ENCODE data around the gene BBX. TPM values are rescaled to one million over a fixed set of nuclear protein-coding genes. Genes with fewer than 3 reads are reported as not detected.

BBX gene
- total and polyA plus RNA-seq, 4 donors = 10.0 to 77.8 (median 45.0) TPM

DNA sequence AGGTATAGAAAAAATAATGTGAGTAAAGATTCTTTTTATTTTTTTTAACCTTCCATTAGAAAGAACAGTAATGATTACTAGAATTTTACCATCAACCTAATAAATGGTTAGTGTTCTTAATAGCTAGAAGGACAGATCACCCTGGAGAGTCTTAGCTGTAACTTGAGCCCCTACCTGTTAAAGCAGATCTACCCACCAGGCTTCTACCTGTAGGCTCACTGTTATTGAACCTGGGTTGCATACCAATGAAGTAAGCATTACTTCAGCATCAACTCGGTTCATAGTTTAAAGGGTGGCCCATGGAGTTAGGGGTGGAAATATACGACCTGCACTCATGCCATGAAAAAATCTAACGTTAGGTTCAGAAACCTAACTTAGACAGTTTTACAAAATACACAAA, 280.4 kb downstream of the BBX start:
- H3K27me3 ChIP-seq (ENCODE audit: control insufficient read depth in 1 of 2, insufficient read depth in 2 of 2, low read length in 1 of 2) = no peaks in the 10 kb centered on the region
- H3K4me3 ChIP-seq (ENCODE audit: low read length in 2 of 2) = no peak overlapping the region
- H3K36me3 ChIP-seq (ENCODE audit: control insufficient read depth in 1 of 2, insufficient read depth in 2 of 2, low read length in 1 of 2) = peaks cover 9 to 17% of the 10 kb centered on the region in 2 donors
- no peak overlapping the region for H3K27ac ChIP-seq (ENCODE audit: low read depth in 1 of 2, low read length in 2 of 2)
- WGBS, 2 donors = 87 to 88% methylated on average over 3 of the region's 3 CpGs
- peaks cover 0 to under 1% of the 10 kb centered on the region in 2 donors for H3K4me1 ChIP-seq (ENCODE audit: control insufficient read depth in 1 of 2, insufficient read depth in 2 of 2, low read length in 2 of 2)
- no peak for DNase-seq
- intact Hi-C loops (cut with DNase I) = no loop called here
- no peaks in the 10 kb centered on the region for H3K9me3 ChIP-seq (ENCODE audit: control insufficient read depth, low read length)
- no peak for ATAC-seq (ENCODE audit: low FRiP score)

- intact Hi-C loops (cut with DNase I) = no loop called here
- 97 to 98% methylated on average over 2 of the region's 2 CpGs for WGBS, 2 donors
- ATAC-seq (ENCODE audit: low FRiP score) = no peak
Measured at GRCh38 chr3:107806021-107806420, 283.3 kb downstream of the BBX start.

GRCh38 chr3:107806536-107806935, 283.8 kb downstream of the BBX start:
- Histone ChIP-seq H3K27me3 (ENCODE audit: control insufficient read depth in 1 of 2, insufficient read depth in 2 of 2, low read length in 1 of 2) (no peaks in the 10 kb centered on the region), H3K36me3 (ENCODE audit: control insufficient read depth in 1 of 2, insufficient read depth in 2 of 2, low read length in 1 of 2) (peaks cover 6 to 16% of the 10 kb centered on the region in 2 donors), H3K9me3 (ENCODE audit: control insufficient read depth, low read length) (no peaks in the 10 kb centered on the region), H3K27ac (ENCODE audit: low read depth in 1 of 2, low read length in 2 of 2) (no peak overlapping the region), H3K4me3 (ENCODE audit: low read length in 2 of 2) (no peak overlapping the region), H3K4me1 (ENCODE audit: control insufficient read depth in 1 of 2, insufficient read depth in 2 of 2, low read length in 2 of 2) (no peaks in the 10 kb centered on the region)
- 95 to 98% methylated on average over 3 of the region's 3 CpGs for WGBS, 2 donors
- DNase-seq = no peak
- no peak for ATAC-seq (ENCODE audit: low FRiP score)
- intact Hi-C loops (cut with DNase I) = no loop called here

More at GRCh38 chr3:107806021-107806420, 283.3 kb downstream of the BBX start:
- H3K36me3 ChIP-seq (ENCODE audit: control insufficient read depth in 1 of 2, insufficient read depth in 2 of 2, low read length in 1 of 2) = peaks cover 9 to 18% of the 10 kb centered on the region in 2 donors
- no peaks in the 10 kb centered on the region for H3K27me3 ChIP-seq (ENCODE audit: control insufficient read depth in 1 of 2, insufficient read depth in 2 of 2, low read length in 1 of 2)
- no peaks in the 10 kb centered on the region for H3K9me3 ChIP-seq (ENCODE audit: control insufficient read depth, low read length)
- H3K4me1 ChIP-seq (ENCODE audit: control insufficient read depth in 1 of 2, insufficient read depth in 2 of 2, low read length in 2 of 2) = no peaks in the 10 kb centered on the region
- H3K27ac ChIP-seq (ENCODE audit: low read depth in 1 of 2, low read length in 2 of 2) = no peak overlapping the region
- no peak overlapping the region for H3K4me3 ChIP-seq (ENCODE audit: low read length in 2 of 2)
- no peak for DNase-seq

DNA sequence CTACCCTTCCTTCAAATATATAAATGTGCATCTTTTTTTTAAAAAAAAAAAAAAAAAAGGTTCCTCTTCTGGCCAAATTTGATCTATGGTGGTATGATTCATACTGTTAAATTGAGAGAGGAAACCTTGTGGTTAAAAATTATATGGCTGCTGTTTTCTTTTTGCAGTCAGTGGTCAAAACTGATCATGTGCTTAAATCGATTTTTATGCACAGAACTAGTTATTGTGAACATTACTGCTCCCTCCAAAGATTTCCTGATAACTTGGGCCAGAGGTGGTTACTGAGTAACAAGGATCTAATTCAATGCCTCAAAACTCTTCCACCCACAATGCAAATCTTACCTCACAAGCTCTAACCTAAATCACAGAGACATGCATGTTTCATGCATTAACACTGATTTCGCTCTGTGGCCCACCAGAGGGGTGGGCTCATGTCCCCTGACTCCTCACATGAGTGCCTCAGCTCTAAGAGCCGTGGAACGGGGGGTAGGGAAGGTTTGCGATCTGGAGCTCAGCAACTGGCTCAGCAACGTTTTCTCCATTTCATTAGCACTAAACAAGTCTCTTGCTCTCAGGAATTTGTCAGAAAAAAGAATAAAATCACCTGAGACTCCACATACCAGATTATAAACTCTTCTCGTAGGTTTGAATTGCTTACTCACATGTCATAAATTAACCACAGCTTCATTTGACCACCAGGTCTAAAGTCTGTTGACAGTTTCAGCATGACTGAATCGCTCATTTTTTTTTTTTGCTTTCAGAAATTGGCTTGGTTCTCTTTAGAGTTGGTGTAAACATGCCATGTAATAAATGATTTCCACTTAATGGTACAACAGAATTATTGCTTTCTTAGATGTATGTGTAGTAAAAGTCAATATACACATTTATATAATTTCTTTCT, 287.7 kb downstream of the BBX start:
- intact Hi-C loops (cut with DNase I) = loop anchor here in 1 of 2 donors (10.0 kb wide), 1 partner anchor 114 kb away; no protein-coding TSS in a partner anchor
- Histone ChIP-seq H3K4me3 (ENCODE audit: low read length in 2 of 2) (no peak overlapping the region), H3K27me3 (ENCODE audit: control insufficient read depth in 1 of 2, insufficient read depth in 2 of 2, low read length in 1 of 2) (no peaks in the 10 kb centered on the region), H3K27ac (ENCODE audit: low read depth in 1 of 2, low read length in 2 of 2) (no peak overlapping the region), H3K9me3 (ENCODE audit: control insufficient read depth, low read length) (no peaks in the 10 kb centered on the region), H3K4me1 (ENCODE audit: control insufficient read depth in 1 of 2, insufficient read depth in 2 of 2, low read length in 2 of 2) (no peaks in the 10 kb centered on the region), H3K36me3 (ENCODE audit: control insufficient read depth in 1 of 2, insufficient read depth in 2 of 2, low read length in 1 of 2) (peaks cover under 1 to 7% of the 10 kb centered on the region in 2 donors)
- 89 to 90% methylated on average over 8 of the region's 8 CpGs for WGBS, 2 donors
- no peak for ATAC-seq (ENCODE audit: low FRiP score)
- no peak for DNase-seq

- H3K27me3 ChIP-seq (ENCODE audit: control insufficient read depth in 1 of 2, insufficient read depth in 2 of 2, low read length in 1 of 2) = no peaks in the 10 kb centered on the region
- H3K36me3 ChIP-seq (ENCODE audit: control insufficient read depth in 1 of 2, insufficient read depth in 2 of 2, low read length in 1 of 2) = peaks cover 0 to 2% of the 10 kb centered on the region in 2 donors
- 86 to 87% methylated on average over 1 of the region's 1 CpG for WGBS, 2 donors
- no peak overlapping the region for H3K27ac ChIP-seq (ENCODE audit: low read depth in 1 of 2, low read length in 2 of 2)
- no peaks in the 10 kb centered on the region for H3K9me3 ChIP-seq (ENCODE audit: control insufficient read depth, low read length)
- no peak overlapping the region for H3K4me3 ChIP-seq (ENCODE audit: low read length in 2 of 2)
- DNase-seq (no peak), ATAC-seq (ENCODE audit: low FRiP score) (no peak)
- no peaks in the 10 kb centered on the region for H3K4me1 ChIP-seq (ENCODE audit: control insufficient read depth in 1 of 2, insufficient read depth in 2 of 2, low read length in 2 of 2)
- intact Hi-C loops (cut with DNase I) = loop anchor here in 1 of 2 donors (10.0 kb wide), 1 partner anchor 112 kb away; no protein-coding TSS in a partner anchor
Measured at GRCh38 chr3:107813026-107813425, 290.3 kb downstream of the BBX start.

GRCh38 chr3:107816107-107816506, 293.3 kb downstream of the BBX start:
- DNase-seq = no peak
- no peaks in the 10 kb centered on the region for H3K27me3 ChIP-seq (ENCODE audit: control insufficient read depth in 1 of 2, insufficient read depth in 2 of 2, low read length in 1 of 2)
- intact Hi-C loops (cut with DNase I) = loop anchor here in 1 of 2 donors (10.0 kb wide), 1 partner anchor 109 kb away; no protein-coding TSS in a partner anchor
- H3K27ac ChIP-seq (ENCODE audit: low read depth in 1 of 2, low read length in 2 of 2) = no peak overlapping the region
- ATAC-seq (ENCODE audit: low FRiP score) = no peak
- no peaks in the 10 kb centered on the region for H3K4me1 ChIP-seq (ENCODE audit: control insufficient read depth in 1 of 2, insufficient read depth in 2 of 2, low read length in 2 of 2)
- H3K9me3 ChIP-seq (ENCODE audit: control insufficient read depth, low read length) = no peaks in the 10 kb centered on the region
- H3K36me3 ChIP-seq (ENCODE audit: control insufficient read depth in 1 of 2, insufficient read depth in 2 of 2, low read length in 1 of 2) = no peaks in the 10 kb centered on the region
- no peak overlapping the region for H3K4me3 ChIP-seq (ENCODE audit: low read length in 2 of 2)
- 69 to 73% methylated on average over 6 of the region's 6 CpGs for WGBS, 2 donors

DNA sequence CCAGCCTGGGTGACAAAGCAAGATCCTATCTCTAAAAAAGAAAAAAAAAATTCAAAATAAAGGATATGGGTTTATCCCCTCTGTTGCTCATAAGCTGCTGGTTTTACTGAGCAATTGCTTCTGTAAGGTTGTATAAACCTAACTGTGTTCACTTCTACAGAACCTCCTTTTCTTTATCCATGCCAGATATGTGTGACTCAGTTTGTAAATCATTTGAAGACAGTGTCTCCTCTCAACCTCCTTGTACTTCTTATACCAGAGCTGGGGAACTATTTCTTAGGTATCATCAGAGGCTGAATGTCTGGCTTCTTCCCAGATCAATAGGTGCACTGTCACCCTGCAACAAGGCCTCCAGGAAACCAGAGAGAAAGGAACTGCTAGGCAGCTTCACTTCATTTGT, 294.3 kb downstream of the BBX start:
- ATAC-seq (ENCODE audit: low FRiP score) = no peak
- DNase-seq = no peak
- intact Hi-C loops (cut with DNase I) = loop anchor here in 1 of 2 donors (10.0 kb wide), 1 partner anchor 108 kb away; no protein-coding TSS in a partner anchor
- no peaks in the 10 kb centered on the region for H3K36me3 ChIP-seq (ENCODE audit: control insufficient read depth in 1 of 2, insufficient read depth in 2 of 2, low read length in 1 of 2)
- H3K9me3 ChIP-seq (ENCODE audit: control insufficient read depth, low read length) = no peaks in the 10 kb centered on the region
- H3K4me3 ChIP-seq (ENCODE audit: low read length in 2 of 2) = no peak overlapping the region
- H3K4me1 ChIP-seq (ENCODE audit: control insufficient read depth in 1 of 2, insufficient read depth in 2 of 2, low read length in 2 of 2) = no peaks in the 10 kb centered on the region
- H3K27ac ChIP-seq (ENCODE audit: low read depth in 1 of 2, low read length in 2 of 2) = no peak overlapping the region
- peaks cover 0 to 1% of the 10 kb centered on the region in 2 donors for H3K27me3 ChIP-seq (ENCODE audit: control insufficient read depth in 1 of 2, insufficient read depth in 2 of 2, low read length in 1 of 2)

DNA sequence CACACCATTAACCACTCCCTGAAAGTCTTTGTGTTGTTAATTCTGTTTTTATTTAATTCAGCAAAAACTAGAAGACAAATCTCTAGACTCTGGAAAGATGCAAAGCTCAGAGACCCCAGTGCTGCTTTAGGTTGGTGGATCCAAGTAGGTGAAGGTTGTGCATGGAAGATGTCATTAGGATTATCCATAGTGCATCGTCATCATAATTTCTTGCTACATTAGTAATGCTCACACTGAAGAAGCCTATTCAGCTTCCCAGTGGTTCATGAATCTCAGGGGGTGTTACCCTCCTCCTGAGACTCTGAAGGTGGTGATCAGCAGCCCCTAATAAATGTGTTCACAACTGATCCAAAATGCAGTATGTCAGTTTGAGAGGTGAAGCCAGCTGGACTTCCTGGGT, 295.3 kb downstream of the BBX start:
- DNase-seq (no peak), ATAC-seq (ENCODE audit: low FRiP score) (no peak)
- no peaks in the 10 kb centered on the region for H3K9me3 ChIP-seq (ENCODE audit: control insufficient read depth, low read length)
- H3K4me1 ChIP-seq (ENCODE audit: control insufficient read depth in 1 of 2, insufficient read depth in 2 of 2, low read length in 2 of 2) = no peaks in the 10 kb centered on the region
- H3K27ac ChIP-seq (ENCODE audit: low read depth in 1 of 2, low read length in 2 of 2) = no peak overlapping the region
- peaks cover 0 to 1% of the 10 kb centered on the region in 2 donors for H3K27me3 ChIP-seq (ENCODE audit: control insufficient read depth in 1 of 2, insufficient read depth in 2 of 2, low read length in 1 of 2)
- no peak overlapping the region for H3K4me3 ChIP-seq (ENCODE audit: low read length in 2 of 2)
- whole genome bisulfite sequencing, 2 donors = 93 to 94% methylated on average over 1 of the region's 1 CpG
- intact Hi-C loops (cut with DNase I) = loop anchor here in 1 of 2 donors (10.0 kb wide), 1 partner anchor 107 kb away; no protein-coding TSS in a partner anchor
- no peaks in the 10 kb centered on the region for H3K36me3 ChIP-seq (ENCODE audit: control insufficient read depth in 1 of 2, insufficient read depth in 2 of 2, low read length in 1 of 2)

Data from aorta (tissue), 5 donors.